SK-N-SH treated with all-trans-retinoic acid at 6 μM for 48 hours (cell line): ENCODE data around the gene CCDC57.

Experiments used
- ATAC-seq: fragments of 200-7000 bp; cut with Tn5 transposase; 3 replicates; pipeline ENCODE4 v1.9.1; 2020; ENCODE audit warnings: mild to moderate bottlenecking, moderate library complexity
- ARNTL ChIP-seq: fragments of 450-650 bp; formaldehyde crosslinking; IDR thresholded peaks from 2 replicates; pipeline ENCODE4 v1.5.0; 2020; ENCODE audit warnings: low read depth, mild to moderate bottlenecking, moderate library complexity, borderline replicate concordance
- BACH2 ChIP-seq: fragments of 250-450 bp; sonication (Bioruptor Pico); IDR thresholded peaks from 2 replicates; pipeline ENCODE4 v1.9.0; 2021; ENCODE audit warnings: mild to moderate bottlenecking, borderline replicate concordance
- CREB5 ChIP-seq: fragments of 250-450 bp; sonication (Bioruptor Pico); IDR thresholded peaks from 2 replicates; pipeline ENCODE4 v1.5.1; 2020; ENCODE audit warnings: low read depth, mild to moderate bottlenecking, moderate library complexity
- CSRNP3 ChIP-seq: fragments of 250-450 bp; sonication (Bioruptor Pico); IDR thresholded peaks from 2 replicates; pipeline ENCODE4 v1.5.1; 2021; ENCODE audit warnings: mild to moderate bottlenecking, moderate library complexity
- ESRRG ChIP-seq: fragments of 250-450 bp; sonication (Bioruptor Pico); IDR thresholded peaks from 2 replicates; pipeline ENCODE4 v1.6.1; 2021; ENCODE audit warnings: mild to moderate bottlenecking
- GLIS3 ChIP-seq: fragments of 250-450 bp; sonication (Bioruptor Pico); IDR thresholded peaks from 2 replicates; pipeline ENCODE4 v1.5.0; 2020; ENCODE audit warnings: mild to moderate bottlenecking, moderate library complexity
- OSR1 ChIP-seq: fragments of 250-450 bp; sonication (Bioruptor Pico); IDR thresholded peaks from 2 replicates; pipeline ENCODE4 v1.8.0; 2022; ENCODE audit warnings: moderate library complexity, mild to moderate bottlenecking, inconsistent platforms
- PATZ1 ChIP-seq: fragments of 250-450 bp; sonication (Bioruptor Pico); IDR thresholded peaks from 2 replicates; pipeline ENCODE4 v1.8.0; 2020; ENCODE audit warnings: mild to moderate bottlenecking, moderate library complexity, borderline replicate concordance
- POU6F1 ChIP-seq: fragments of 250-450 bp; sonication (Bioruptor Pico); IDR thresholded peaks from 2 replicates; pipeline ENCODE4 v1.8.0; 2021; ENCODE audit warnings: low read depth, mild to moderate bottlenecking, moderate library complexity, borderline replicate concordance
- PPARA ChIP-seq: fragments of 250-450 bp; sonication (Bioruptor Pico); IDR thresholded peaks from 2 replicates; pipeline ENCODE4 v1.5.0; 2020; ENCODE audit warnings: mild to moderate bottlenecking, borderline replicate concordance
- SNAI2 ChIP-seq: fragments of 250-450 bp; sonication (Bioruptor Pico); IDR thresholded peaks from 2 replicates; pipeline ENCODE4 v1.5.0; 2020; ENCODE audit warnings: mild to moderate bottlenecking, moderate library complexity
- TCF4 ChIP-seq: fragments of 250-450 bp; sonication (Bioruptor Pico); IDR thresholded peaks from 2 replicates; pipeline ENCODE4 v1.8.0; 2021; ENCODE audit warnings: mild to moderate bottlenecking, moderate library complexity, borderline replicate concordance
- TOX ChIP-seq: fragments of 250-450 bp; sonication (Bioruptor Pico); IDR thresholded peaks from 2 replicates; pipeline ENCODE4 v1.8.0; 2021; ENCODE audit warnings: mild to moderate bottlenecking, moderate library complexity, borderline replicate concordance
- TSHZ2 ChIP-seq: fragments of 250-450 bp; sonication (Bioruptor Pico); IDR thresholded peaks from 2 replicates; pipeline ENCODE4 v1.5.0; 2020; ENCODE audit warnings: mild to moderate bottlenecking, moderate library complexity
- ZC3H10 ChIP-seq: fragments of 250-450 bp; sonication (Bioruptor Pico); IDR thresholded peaks from 2 replicates; pipeline ENCODE4 v1.5.1; 2021; ENCODE audit warnings: mild to moderate bottlenecking, moderate library complexity
- ZFP3 ChIP-seq: fragments of 250-450 bp; sonication (Bioruptor Pico); IDR thresholded peaks from 2 replicates; pipeline ENCODE4 v1.5.0; 2020; ENCODE audit warnings: mild to moderate bottlenecking, moderate library complexity
- ZFP30 ChIP-seq: fragments of 450-650 bp; formaldehyde crosslinking; IDR thresholded peaks from 2 replicates; pipeline ENCODE4 v1.5.0; 2022; ENCODE audit warnings: mild to moderate bottlenecking, moderate library complexity
- ZNF70 ChIP-seq: fragments of 450-650 bp; formaldehyde crosslinking; IDR thresholded peaks from 2 replicates; pipeline ENCODE4 v1.5.0; 2020; ENCODE audit warnings: mild to moderate bottlenecking, moderate library complexity
- ZNF8 ChIP-seq: fragments of 450-650 bp; formaldehyde crosslinking; IDR thresholded peaks from 2 replicates; pipeline ENCODE4 v1.5.0; 2020; ENCODE audit warnings: mild to moderate bottlenecking, moderate library complexity

The CCDC57 gene

GRCh38 chr17:82077617-82078358 is 134.9 kb downstream of the CCDC57 start:
- no peak for TF ChIP-seq ZFP3 (CRISPR knock-in tag)
- no peak for TF ChIP-seq BACH2 (CRISPR knock-in tag)
- TF ChIP-seq PPARA (CRISPR knock-in tag) = no peak
- no peak for TF ChIP-seq CSRNP3
- TF ChIP-seq ARNTL = no peak
- TF ChIP-seq OSR1 (CRISPR knock-in tag) = no peak
- no peak for TF ChIP-seq GLIS3 (CRISPR knock-in tag)
- no peak for TF ChIP-seq ZNF70
- TF ChIP-seq TOX (CRISPR knock-in tag) = no peak
- no peak for TF ChIP-seq ZC3H10 (CRISPR knock-in tag)
- TF ChIP-seq SNAI2 = no peak
- no peak for TF ChIP-seq CREB5 (CRISPR knock-in tag)
- TF ChIP-seq PATZ1 (CRISPR knock-in tag) = no peak
- no peak for TF ChIP-seq ZNF8 (CRISPR knock-in tag)
- no peak for TF ChIP-seq POU6F1 (CRISPR knock-in tag)
- ATAC-seq = no peak; the same call in 2 of the 3 replicates

- ATAC-seq = peak; percentile 42
- TF ChIP-seq CREB5 (CRISPR knock-in tag) = no peak
- no peak for TF ChIP-seq SNAI2
- TF ChIP-seq ESRRG (CRISPR knock-in tag) = no peak
- TF ChIP-seq BACH2 (CRISPR knock-in tag) = no peak
- TF ChIP-seq PATZ1 (CRISPR knock-in tag) = no peak
- no peak for TF ChIP-seq TOX (CRISPR knock-in tag)
- TF ChIP-seq TCF4 (CRISPR knock-in tag) = no peak
- TF ChIP-seq POU6F1 (CRISPR knock-in tag) = no peak
- TF ChIP-seq CSRNP3 = no peak
- TF ChIP-seq ZFP3 (CRISPR knock-in tag) = no peak
- TF ChIP-seq ZNF8 (CRISPR knock-in tag) = no peak
- no peak for TF ChIP-seq ZFP30
- TF ChIP-seq PPARA (CRISPR knock-in tag) = no peak
- no peak for TF ChIP-seq GLIS3 (CRISPR knock-in tag)
- TF ChIP-seq ZNF70 = no peak
- no peak for TF ChIP-seq ARNTL
- TF ChIP-seq TSHZ2 (CRISPR knock-in tag) = no peak
- TF ChIP-seq, all 23 proteins: peak for 0
Measured at GRCh38 chr17:82076785-82077591, 135.7 kb downstream of the CCDC57 start.
